GM10248 (cell line): Measurements from ENCODE around the gene B4GALT2.

Source experiments
- CTCF ChIA-PET: fragments of 300-600 bp; sonication (Branson Sonifier 250); formaldehyde crosslinking; extraction: SDS; loops from one replicate; lab custom pipeline; 2021; ENCODE audit warnings: antibody characterized with exemption; lab: Yijun Ruan, JAX
- POLR2A ChIA-PET: fragments of 350-650 bp; sonication (Branson Sonifier 250); formaldehyde crosslinking; extraction: SDS; loops from one replicate; lab custom pipeline; 2020; ENCODE audit warnings: antibody characterized with exemption; lab: Yijun Ruan, JAX
- DNase-seq: peaks from one replicate; pipeline ENCODE4 v3.0.0; 2012; ENCODE audit errors: extremely low spot score
- CTCF ChIP-seq: IDR thresholded peaks from 2 replicates; pipeline ENCODE4 v1.5.1; 2012; ENCODE audit warnings: mild to moderate bottlenecking, low read depth; ENCODE audit errors: extremely low read depth, missing control alignments, control extremely low read depth

B4GALT2 gene

GRCh38 chr1:44036409-44037139 is 57.6 kb downstream of the B4GALT2 start:
- DNase-seq = peak; percentile 71
- peak; percentile 92 for TF ChIP-seq CTCF
- CTCF ChIA-PET = interaction anchor here (0.8 to 8.4 kb wide), 23 partner anchors 10 to 810 kb away, joined by 3 to 169 read pairs (median 9); partner anchors contain the start of genes ARTN and IPO13
- POLR2A ChIA-PET = no interaction called here

- no peak for DNase-seq
- no peak for TF ChIP-seq CTCF
- ChIA-PET CTCF (interaction anchor here (0.8 to 8.4 kb wide), 22 partner anchors 10 to 810 kb away, joined by 3 to 169 read pairs (median 9); partner anchors contain the start of genes ARTN and IPO13), POLR2A (no interaction called here)
These were observed 58.1 kb downstream of the B4GALT2 start for GRCh38 chr1:44037154-44037553.

- ChIA-PET CTCF (interaction anchor here (1.0 to 12.3 kb wide), 3 partner anchors 8 to 35 kb away, joined by 3 to 183 read pairs (median 5); no protein-coding TSS in a partner anchor), POLR2A (no interaction called here)
- DNase-seq = no peak
- TF ChIP-seq CTCF = no peak
These were observed 60.1 kb downstream of the B4GALT2 start for GRCh38 chr1:44038876-44039657.

- no peak for TF ChIP-seq CTCF
- CTCF ChIA-PET = interaction anchor here (1.0 to 12.3 kb wide), 9 partner anchors 9 to 511 kb away, joined by 3 to 183 read pairs (median 5); partner anchors contain the start of gene SLC6A9
- POLR2A ChIA-PET = no interaction called here
- no peak for DNase-seq
These were observed 61.4 kb downstream of the B4GALT2 start for GRCh38 chr1:44040418-44040817.
